Suprapubic skin (tissue), 4 donors: ENCODE results near the gene TPSD1. TPM values are rescaled to one million over a fixed set of nuclear protein-coding genes. Genes with fewer than 3 reads are reported as not detected.
"Not testable (repeated sequence)": the region's sequence is repeated elsewhere in the genome, so short reads cannot be mapped to it uniquely, and the experiment has no call there.

ENCODE experiments used
- DNase-seq, 2 donors: peaks; one replicate each; pipeline ENCODE4 v3.0.0-alpha.2; 2019; ENCODE audit warnings: low spot score in 2 of 2
- H3K27ac ChIP-seq: fragments of 200-600 bp; sonication (generic); one replicate; pipeline ENCODE4 v1.5.1; 2019
- H3K27me3 ChIP-seq: fragments of 200-600 bp; sonication (generic); one replicate; pipeline ENCODE4 v1.5.1; 2019
- H3K36me3 ChIP-seq: fragments of 200-600 bp; sonication (generic); one replicate; pipeline ENCODE4 v1.5.1; 2019
- H3K4me1 ChIP-seq: fragments of 200-600 bp; sonication (generic); one replicate; pipeline ENCODE4 v1.5.1; 2019
- H3K4me3 ChIP-seq: fragments of 200-600 bp; sonication (generic); one replicate; pipeline ENCODE4 v1.5.1; 2019; ENCODE audit warnings: mild to moderate bottlenecking
- H3K9me3 ChIP-seq: fragments of 200-600 bp; sonication (generic); one replicate; pipeline ENCODE4 v1.5.1; 2019
- CTCF ChIP-seq, 2 donors: fragments of 200-600 bp in 1 of 2; fragments of 450-650 bp in 1 of 2; sonication (generic) in 1 of 2; IDR thresholded peaks; one replicate each; pipeline ENCODE4 v1.5.1; 2016 to 2019; ENCODE audit warnings: antibody characterized with exemption in 2 of 2, mild to moderate bottlenecking in 1 of 2, moderate library complexity in 1 of 2
- EP300 ChIP-seq: sonication (generic); formaldehyde crosslinking; IDR thresholded peaks from one replicate; pipeline ENCODE4 v1.6.1; 2017; ENCODE audit warnings: antibody characterized with exemption
- POLR2A ChIP-seq, 2 donors: fragments of 450-650 bp; IDR thresholded peaks; one replicate each; pipeline ENCODE4 v1.6.1; 2017; ENCODE audit warnings: antibody characterized with exemption in 2 of 2, mild to moderate bottlenecking in 2 of 2, moderate library complexity in 2 of 2
- POLR2AphosphoS5 ChIP-seq, 3 donors: sonication (generic); formaldehyde crosslinking; IDR thresholded peaks; one replicate each; pipeline ENCODE4 v1.6.1; 2017; ENCODE audit warnings: antibody characterized with exemption in 3 of 3
- WGBS: methylation state at CpG from one replicate; pipeline ENCODE4 v1.1.5; 2018; 5-methylcytosine and 5-hydroxymethylcytosine counted together
- total RNA-seq, 4 donors: library from RNA; depleted of rRNA; stranded (reverse); fragments of >200 nt; gene quantifications; one replicate each; pipeline ENCODE4 v1.1.0, GENCODE V29; 2016

The TPSD1 gene
- total RNA-seq, 4 donors from 2014 or later = 0.38 to 11.6 (median 0.83) TPM; not detected in 1

GRCh38 chr16:1264345-1265089, 8.6 kb downstream of the TPSD1 start:
- TF ChIP-seq POLR2AphosphoS5 (IDR thresholded peaks at IDR 0.05) (no peak), POLR2A (IDR thresholded peaks at IDR 0.05) (no peak), CTCF (IDR thresholded peaks at IDR 0.05) (no peak), EP300 (no peak)
- WGBS = 83% methylated on average over 16 of the region's 16 CpGs
- Histone ChIP-seq H3K4me1 (no peaks in the 10 kb centered on the region), H3K27me3 (peaks cover 58% of the 10 kb centered on the region), H3K36me3 (no peaks in the 10 kb centered on the region), H3K27ac (no peak overlapping the region), H3K9me3 (no peaks in the 10 kb centered on the region), H3K4me3 (no peak overlapping the region)
- DNase-seq = no peak

GRCh38 chr16:1265090-1265630, 9.3 kb downstream of the TPSD1 start:
- peak in 1 of 2 donors; percentile 55 for DNase-seq
- no peaks in the 10 kb centered on the region for H3K36me3 ChIP-seq
- H3K9me3 ChIP-seq = no peaks in the 10 kb centered on the region
- peaks cover 54% of the 10 kb centered on the region for H3K27me3 ChIP-seq
- 60% methylated on average over 10 of the region's 13 CpGs for WGBS
- no peak overlapping the region for H3K4me3 ChIP-seq
- H3K4me1 ChIP-seq = no peaks in the 10 kb centered on the region
- TF ChIP-seq POLR2AphosphoS5 (IDR thresholded peaks at IDR 0.05) = no peak
- no peak for TF ChIP-seq POLR2A (IDR thresholded peaks at IDR 0.05)
- no peak for TF ChIP-seq EP300
- TF ChIP-seq CTCF (IDR thresholded peaks at IDR 0.05) = no peak
- no peak overlapping the region for H3K27ac ChIP-seq

GRCh38 chr16:1265826-1266225, 10.0 kb downstream of the TPSD1 start:
- TF ChIP-seq EP300 (no peak), POLR2A (IDR thresholded peaks at IDR 0.05) (no peak), POLR2AphosphoS5 (IDR thresholded peaks at IDR 0.05) (no peak), CTCF (IDR thresholded peaks at IDR 0.05) (no peak)
- DNase-seq = peak in 1 of 2 donors; percentile 40
- WGBS = 77% methylated on average over 4 of the region's 19 CpGs
- H3K36me3 ChIP-seq = no peaks in the 10 kb centered on the region
- H3K9me3 ChIP-seq = no peaks in the 10 kb centered on the region
- H3K4me1 ChIP-seq = no peaks in the 10 kb centered on the region
- no peak overlapping the region for H3K27ac ChIP-seq
- peaks cover 47% of the 10 kb centered on the region for H3K27me3 ChIP-seq
- H3K4me3 ChIP-seq = no peak overlapping the region

- H3K36me3 ChIP-seq, H3K4me1 ChIP-seq, H3K27ac ChIP-seq, H3K9me3 ChIP-seq, H3K4me3 ChIP-seq: not testable (repeated sequence)
- H3K27me3 ChIP-seq = peaks cover 33% of the 10 kb centered on the region
- DNase-seq = peak in 1 of 2 donors; percentile 37
- WGBS = 98% methylated on average over 7 of the region's 7 CpGs
Observed at GRCh38 chr16:1269418-1269817, 13.5 kb downstream of the TPSD1 start.

- Histone ChIP-seq H3K27ac (no peak overlapping the region), H3K4me1 (no peaks in the 10 kb centered on the region), H3K4me3 (no peak overlapping the region), H3K36me3 (no peaks in the 10 kb centered on the region), H3K9me3 (no peaks in the 10 kb centered on the region), H3K27me3 (peaks cover 44% of the 10 kb centered on the region)
- TF ChIP-seq EP300 (no peak), POLR2AphosphoS5 (IDR thresholded peaks at IDR 0.05) (no peak), POLR2A (IDR thresholded peaks at IDR 0.05) (no peak), CTCF (IDR thresholded peaks at IDR 0.05) (no peak)
- peak in 1 of 2 donors; percentile 63 for DNase-seq
- WGBS = 73% methylated on average over 7 of the region's 12 CpGs
Observed at GRCh38 chr16:1271380-1271723, 15.5 kb downstream of the TPSD1 start.

GRCh38 chr16:1271724-1272413, 16.0 kb downstream of the TPSD1 start:
- not testable (repeated sequence) for H3K36me3 ChIP-seq, H3K9me3 ChIP-seq, H3K27ac ChIP-seq, H3K4me3 ChIP-seq, H3K4me1 ChIP-seq
- peak in 1 of 2 donors; percentile 67 for DNase-seq
- 28% methylated on average over 12 of the region's 19 CpGs for WGBS
- peaks cover 45% of the 10 kb centered on the region for H3K27me3 ChIP-seq
